Fibroblast of villous mesenchyme (primary cell): ENCODE measurements around the gene MICB. TPM values are rescaled to one million over a fixed set of nuclear protein-coding genes. Genes with fewer than 3 reads are reported as not detected.

Experiments
- DNase-seq: peaks from one replicate; pipeline ENCODE4 v3.0.0-alpha.2; 2010; ENCODE audit warnings: low read depth
- H3K4me3 ChIP-seq: 2 replicates; pipeline ENCODE4 v1.5.1; 2011; ENCODE audit warnings: low read depth, mild to moderate bottlenecking, low read length
- CTCF ChIP-seq: IDR thresholded peaks from 2 replicates; pipeline ENCODE4 v1.5.1; 2012; ENCODE audit warnings: low read depth, mild to moderate bottlenecking, low read length; ENCODE audit not compliant: insufficient read depth
- total RNA-seq: library from RNA; depleted of rRNA; stranded (reverse); fragments of >200 nt; gene quantifications from 2 replicates; pipeline ENCODE4 v1.2.3, GENCODE V29; 2012

Gene MICB
- total RNA-seq, 1 donor = 30.7 TPM

- no peak overlapping the region for H3K4me3 ChIP-seq
- no peak for DNase-seq
- no peak for TF ChIP-seq CTCF
These were observed 36.1 kb downstream of the MICB start for GRCh38 chr6:31534011-31534410.

- no peak for DNase-seq
- no peak overlapping the region for H3K4me3 ChIP-seq
- no peak for TF ChIP-seq CTCF
These were observed 36.6 kb downstream of the MICB start for GRCh38 chr6:31534521-31535040.

- DNase-seq = no peak
- no peak for TF ChIP-seq CTCF
These were observed 37.8 kb downstream of the MICB start for GRCh38 chr6:31535538-31536324.

GRCh38 chr6:31538805-31539400 lies 41.0 kb downstream of the MICB start:
- H3K4me3 ChIP-seq = peak overlapping the region; percentile 73
- TF ChIP-seq CTCF = no peak
- no peak for DNase-seq

More at GRCh38 chr6:31535538-31536324, 37.8 kb downstream of the MICB start:
- no peak overlapping the region for H3K4me3 ChIP-seq

GRCh38 chr6:31540640-31541039 lies 42.7 kb downstream of the MICB start:
- DNase-seq = no peak
- no peak for TF ChIP-seq CTCF
- H3K4me3 ChIP-seq = peak overlapping the region; percentile 73

- H3K4me3 ChIP-seq = peak overlapping the region; percentile 73
- DNase-seq = peak; percentile 76
- no peak for TF ChIP-seq CTCF
These were observed 43.2 kb downstream of the MICB start for GRCh38 chr6:31541059-31541657.
